AG08396 (cell line): ENCODE data around the gene PRPH.
"Not testable (repeated sequence)": the region's sequence is repeated elsewhere in the genome, so short reads cannot be mapped to it uniquely, and the experiment has no call there.

Experiments
- DNase-seq: peaks from one replicate; pipeline ENCODE4 v3.0.0; 2012; ENCODE audit warnings: low spot score, mixed read lengths

PRPH gene

GRCh38 chr12:49333778-49334177 lies 38.8 kb downstream of the PRPH start:
- not testable (repeated sequence) for DNase-seq

DNA sequence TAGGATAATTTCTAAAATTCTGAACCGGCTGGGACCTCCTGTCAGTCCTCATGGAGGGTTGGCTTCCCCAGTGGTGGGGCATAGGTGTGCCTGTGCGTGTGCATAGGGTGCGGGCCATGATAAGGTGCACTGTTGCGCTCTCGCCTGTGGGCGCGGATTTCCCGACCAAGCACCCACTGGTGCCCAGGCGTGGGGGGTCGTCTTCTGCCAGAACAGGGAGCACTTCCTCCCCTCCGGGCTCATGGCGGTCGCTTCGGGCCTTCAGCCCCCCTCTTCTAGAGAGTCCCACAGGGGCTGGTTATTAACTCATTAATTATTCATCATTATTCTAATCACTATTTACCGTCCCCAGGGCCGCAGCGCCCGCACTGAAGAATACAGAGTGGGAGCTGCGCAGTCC lies 39.3 kb downstream of the PRPH start:
- DNase-seq: no peak

- no peak for DNase-seq
Observed at GRCh38 chr12:49334681-49335080, 39.7 kb downstream of the PRPH start.

DNA sequence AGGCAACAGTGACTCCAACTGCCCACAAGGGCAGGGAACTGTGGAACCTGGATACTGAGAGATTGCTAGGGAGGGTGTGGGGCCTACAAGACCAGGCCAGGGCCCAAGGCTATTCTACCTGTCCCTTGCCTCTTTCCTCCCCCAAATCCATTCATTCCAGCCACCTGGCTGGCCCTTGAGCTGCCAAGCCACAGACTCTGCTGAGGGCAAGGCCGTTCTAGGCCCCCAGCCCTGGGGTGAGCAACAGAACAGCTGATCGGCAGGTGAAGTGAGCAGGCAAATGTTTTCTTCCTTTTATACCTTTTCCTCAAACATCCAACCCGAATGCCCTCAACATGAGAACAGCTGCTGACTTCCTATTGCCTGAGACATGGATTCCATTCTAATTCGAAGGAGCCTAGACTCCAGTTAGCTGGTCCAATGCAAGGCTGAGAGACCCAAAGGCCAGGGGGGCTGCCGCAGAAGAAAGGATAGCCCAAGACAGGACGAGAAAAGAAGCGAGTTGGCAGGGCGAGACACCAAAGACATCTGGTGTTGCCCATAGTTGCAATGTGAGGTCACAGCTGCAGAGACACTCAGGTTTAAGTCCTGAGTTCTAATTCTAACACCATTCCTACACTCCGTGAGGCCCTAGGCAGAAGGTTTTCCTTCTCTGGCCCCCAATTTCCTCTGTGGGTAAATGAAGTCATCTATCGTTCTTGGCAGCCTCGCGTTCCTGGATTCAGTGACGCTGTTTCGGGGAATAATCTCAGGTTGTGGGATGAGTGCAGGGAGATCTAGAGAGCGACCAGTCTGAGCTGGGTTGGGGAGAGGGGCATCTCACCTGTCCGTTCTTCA lies 40.4 kb downstream of the PRPH start:
- DNase-seq: peak; percentile 13

GRCh38 chr12:49335955-49336644 lies 41.2 kb downstream of the PRPH start:
- DNase-seq: peak; percentile 8

- peak; percentile 92 for DNase-seq
Observed at GRCh38 chr12:49336645-49337584, 42.0 kb downstream of the PRPH start, which contains the start of gene C1QL4. Gene C1QL4, minus strand, starts transcription at chr12:49337188. Its CDS starts 711 bp downstream, at chr12:49336477.

DNA sequence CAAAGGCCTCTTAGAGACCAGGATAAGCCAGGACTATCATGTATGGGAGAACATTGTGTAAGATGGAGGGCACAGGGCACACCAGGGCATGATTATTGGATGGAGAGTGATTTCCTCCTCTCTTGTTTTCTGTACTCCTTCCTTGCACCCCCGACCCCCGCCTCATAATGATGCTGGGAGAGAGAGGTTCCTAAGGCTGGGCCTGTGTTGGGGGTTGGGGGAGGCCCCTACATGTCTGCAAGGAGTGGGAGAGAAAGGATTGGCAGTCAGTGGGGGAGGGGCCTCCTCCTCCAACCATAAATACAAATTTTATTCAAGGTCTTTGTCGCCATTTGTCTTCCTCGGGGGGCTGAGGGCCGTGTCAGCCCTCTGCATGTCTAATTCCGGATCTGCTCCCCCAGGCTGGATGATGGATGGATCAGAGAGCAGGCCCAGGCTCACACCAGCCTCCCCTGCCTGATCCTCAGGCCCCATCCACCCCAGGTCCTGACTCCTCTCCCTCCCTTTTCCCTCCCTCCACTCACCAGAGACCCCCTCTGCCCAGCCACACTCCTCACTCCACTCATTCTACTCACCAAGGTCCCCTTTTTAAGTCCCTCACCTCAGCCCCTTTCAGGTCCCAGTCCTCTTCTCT lies 44.0 kb downstream of the PRPH start:
- DNase-seq: no peak

DNA sequence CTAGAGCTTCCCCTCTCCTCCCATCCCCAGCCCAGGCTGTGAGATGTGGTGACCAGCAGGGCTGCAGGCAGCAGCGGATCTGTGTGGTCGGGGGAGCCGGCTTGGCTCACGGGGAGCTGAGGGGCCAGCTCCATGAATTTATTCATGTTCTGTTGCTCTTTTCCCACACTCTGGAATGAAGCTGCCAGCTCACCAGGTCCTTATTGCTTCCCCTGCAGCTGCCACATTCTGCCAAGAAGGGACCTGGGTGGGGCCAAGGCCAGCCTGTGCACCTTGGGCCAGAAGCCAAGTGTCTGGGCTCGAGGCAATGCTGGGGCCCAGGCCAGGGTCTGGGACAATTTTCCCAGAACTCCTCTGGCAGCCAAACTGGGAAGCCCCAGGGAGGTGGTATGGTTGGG lies 44.5 kb downstream of the PRPH start:
- DNase-seq: no peak

DNA sequence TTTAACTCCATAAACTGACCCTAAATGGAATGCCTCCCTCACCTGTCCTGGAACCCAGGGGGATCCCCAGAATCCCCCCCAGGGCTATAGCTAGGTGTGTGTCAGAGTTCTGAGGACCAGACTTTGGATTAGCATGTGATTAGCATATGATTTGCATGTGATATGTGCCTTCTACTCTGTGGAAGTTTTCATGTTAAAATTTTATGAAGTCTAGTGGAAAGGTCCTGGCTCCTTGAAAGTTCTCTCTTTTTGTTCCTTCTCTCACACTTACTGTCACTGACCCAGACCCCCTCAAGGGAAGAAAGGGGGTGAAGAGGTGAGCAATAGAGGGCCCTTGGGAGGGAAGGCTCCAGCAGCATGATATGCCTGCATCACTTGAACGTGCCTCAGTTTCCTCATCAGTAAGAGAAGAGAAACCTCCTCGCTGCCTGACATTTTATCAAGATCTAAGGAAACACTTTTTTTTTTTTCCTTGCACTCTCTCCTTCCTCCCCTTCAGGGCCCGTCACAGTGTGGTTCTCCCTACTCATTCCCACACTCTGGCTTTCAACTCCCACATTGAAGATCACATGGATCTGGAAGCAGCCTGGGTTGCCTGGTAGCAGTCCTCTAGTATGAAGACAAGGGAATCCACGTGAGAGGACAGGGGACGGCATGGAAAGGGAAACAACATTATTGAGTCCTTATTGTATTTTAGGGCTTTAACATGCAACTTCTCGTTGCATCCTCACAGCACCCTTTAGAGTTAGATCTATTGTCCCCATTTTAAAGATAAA lies 45.3 kb downstream of the PRPH start:
- no peak for DNase-seq

- peak; percentile 12 for DNase-seq
Observed at GRCh38 chr12:49340971-49341776, 46.2 kb downstream of the PRPH start.

DNA sequence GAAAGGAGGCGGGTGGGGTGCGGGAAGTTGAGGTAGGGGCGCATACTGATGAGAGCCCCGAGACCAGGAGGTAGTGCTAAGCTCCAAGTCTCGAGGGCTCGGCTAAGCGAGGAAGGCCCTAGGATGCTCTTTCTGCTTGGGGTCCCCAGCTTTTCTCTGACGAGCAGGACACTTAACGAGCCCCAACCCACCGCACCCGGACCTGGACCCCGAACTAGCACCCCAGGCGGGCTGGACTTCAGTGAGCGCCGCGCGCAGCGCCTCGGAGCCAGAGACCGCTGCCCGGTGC lies 46.8 kb downstream of the PRPH start:
- no peak for DNase-seq

GRCh38 chr12:49342066-49342913 lies 47.3 kb downstream of the PRPH start:
- DNase-seq: peak; percentile 83

GRCh38 chr12:49342914-49343731 lies 48.2 kb downstream of the PRPH start:
- peak; percentile 42 for DNase-seq

DNA sequence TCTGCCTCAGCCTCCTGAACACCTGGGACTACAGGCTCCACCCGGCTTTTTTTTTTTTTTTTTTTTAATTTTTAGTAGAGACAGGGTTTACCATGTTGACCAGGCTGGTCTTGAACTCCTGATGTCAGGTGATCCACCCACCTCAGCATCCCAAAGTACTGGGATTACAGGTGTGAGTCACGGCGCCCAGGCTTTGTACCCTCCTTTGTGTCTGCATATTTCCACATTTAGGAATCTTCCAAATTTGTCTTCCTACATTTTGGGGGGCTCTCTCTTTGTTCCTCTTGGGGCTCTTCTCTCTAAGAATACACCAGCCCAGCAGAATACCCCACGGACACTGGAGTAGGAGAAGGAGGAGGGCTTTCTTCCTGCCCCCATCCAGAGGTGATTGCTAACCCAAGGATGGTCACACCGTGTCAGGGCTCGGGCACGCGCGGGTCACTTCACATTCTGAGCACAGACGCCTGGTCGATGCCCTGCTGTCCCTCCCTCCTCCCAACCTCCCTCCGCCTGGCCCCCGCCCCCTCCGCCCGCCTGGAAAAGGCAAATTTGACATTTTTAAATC lies 49.6 kb downstream of the PRPH start:
- DNase-seq: no peak

- DNase-seq: peak; percentile 60
Observed at GRCh38 chr12:49345051-49345824, 50.3 kb downstream of the PRPH start.

DNA sequence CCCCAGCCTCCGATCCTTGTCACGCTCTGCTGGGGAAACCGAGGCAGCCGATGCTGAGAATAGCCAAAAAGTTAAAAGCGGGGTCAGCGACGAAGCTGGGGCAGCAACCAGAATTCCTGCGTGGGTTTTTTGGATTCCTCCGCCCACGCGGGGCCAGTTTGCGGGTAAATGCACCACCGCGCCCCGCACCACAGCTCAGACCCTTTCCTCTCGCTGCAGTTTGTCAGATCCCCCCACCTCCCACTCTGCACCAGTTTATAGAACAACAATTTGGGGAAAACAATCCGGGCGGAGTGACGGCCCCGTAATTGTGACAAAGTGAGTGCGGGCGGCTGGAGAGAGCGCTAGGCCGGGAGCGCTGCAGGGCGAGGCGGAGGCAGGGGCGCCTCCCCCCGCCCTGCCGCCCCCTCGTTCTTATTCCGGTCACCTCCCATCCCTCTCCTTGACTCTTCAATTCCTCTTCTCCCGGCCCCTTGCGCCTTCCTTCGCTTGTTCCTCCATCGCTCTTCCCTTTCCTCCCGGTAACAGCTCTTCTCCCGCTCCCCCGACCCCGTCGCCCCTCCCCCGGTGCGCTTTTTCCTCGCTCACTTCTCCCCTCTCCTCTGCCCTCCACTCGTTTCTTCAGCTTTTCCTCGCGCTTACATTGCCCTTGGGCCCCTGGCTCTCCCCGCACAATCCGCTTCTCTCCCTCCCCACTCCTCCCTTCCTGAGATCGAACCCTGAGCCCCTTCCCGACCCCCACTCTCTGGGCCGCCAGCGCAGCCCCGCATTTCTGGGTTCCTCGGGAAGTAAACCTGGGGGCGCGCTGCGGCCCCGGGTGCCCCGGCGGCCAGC lies 51.1 kb downstream of the PRPH start:
- DNase-seq: peak; percentile 39
